Activated T-cell treated with anti-CD3 and anti-CD28 coated beads, Interleukin-2, amount 50 U/mL, for 24 hours (primary cell): Measurements from ENCODE around the gene KCNJ15.

Source experiments
- DNase-seq: peaks from one replicate; pipeline ENCODE4 v3.0.0-alpha.2; 2020
- H3K27ac Mint-ChIP-seq: 2 replicates; pipeline ENCODE4 v1.8.0; 2020; ENCODE audit warnings: mild to moderate bottlenecking, mixed read lengths
- H3K27me3 Mint-ChIP-seq: 2 replicates; pipeline ENCODE4 v1.8.0; 2020; ENCODE audit warnings: mixed read lengths
- H3K36me3 Mint-ChIP-seq: 2 replicates; pipeline ENCODE4 v1.8.0; 2020; ENCODE audit warnings: low read depth, mixed read lengths
- H3K4me1 Mint-ChIP-seq: 2 replicates; pipeline ENCODE4 v1.8.0; 2020; ENCODE audit warnings: low read depth, mixed read lengths
- H3K4me3 Mint-ChIP-seq: 2 replicates; pipeline ENCODE4 v1.8.0; 2020; ENCODE audit warnings: mild to moderate bottlenecking, moderate library complexity, mixed read lengths
- H3K9me3 Mint-ChIP-seq: 2 replicates; pipeline ENCODE4 v1.8.0; 2020; ENCODE audit warnings: mixed read lengths

Gene KCNJ15

GRCh38 chr21:38329162-38329561, 72.4 kb downstream of the KCNJ15 start:
- Mint-ChIP-seq H3K27ac (no peak overlapping the region), H3K36me3 (no peaks in the 10 kb centered on the region), H3K27me3 (no peaks in the 10 kb centered on the region), H3K4me1 (peaks cover 18% of the 10 kb centered on the region), H3K4me3 (no peak overlapping the region), H3K9me3 (no peaks in the 10 kb centered on the region)
- DNase-seq, result no peak

GRCh38 chr21:38330666-38331065, 73.9 kb downstream of the KCNJ15 start:
- DNase-seq, result no peak
- Mint-ChIP-seq H3K36me3 (no peaks in the 10 kb centered on the region), H3K27ac (no peak overlapping the region), H3K9me3 (no peaks in the 10 kb centered on the region), H3K4me1 (peaks cover 6% of the 10 kb centered on the region), H3K27me3 (no peaks in the 10 kb centered on the region), H3K4me3 (no peak overlapping the region)

- no peak for DNase-seq
These were observed 76.8 kb downstream of the KCNJ15 start for GRCh38 chr21:38333301-38334272.

GRCh38 chr21:38334866-38335265, 78.1 kb downstream of the KCNJ15 start:
- no peaks in the 10 kb centered on the region for H3K4me1 Mint-ChIP-seq
- H3K9me3 Mint-ChIP-seq, result no peaks in the 10 kb centered on the region
- H3K4me3 Mint-ChIP-seq, result no peak overlapping the region
- H3K36me3 Mint-ChIP-seq, result no peaks in the 10 kb centered on the region
- no peak overlapping the region for H3K27ac Mint-ChIP-seq
- no peaks in the 10 kb centered on the region for H3K27me3 Mint-ChIP-seq
- no peak for DNase-seq

More at GRCh38 chr21:38333301-38334272, 76.8 kb downstream of the KCNJ15 start:
- no peaks in the 10 kb centered on the region for H3K36me3 Mint-ChIP-seq
- H3K4me1 Mint-ChIP-seq, result no peaks in the 10 kb centered on the region
- H3K4me3 Mint-ChIP-seq, result no peak overlapping the region
- H3K27ac Mint-ChIP-seq, result no peak overlapping the region
- H3K27me3 Mint-ChIP-seq, result no peaks in the 10 kb centered on the region
- H3K9me3 Mint-ChIP-seq, result no peaks in the 10 kb centered on the region

GRCh38 chr21:38337793-38338192, 81.0 kb downstream of the KCNJ15 start:
- Mint-ChIP-seq H3K27me3 (no peaks in the 10 kb centered on the region), H3K36me3 (no peaks in the 10 kb centered on the region), H3K27ac (no peak overlapping the region), H3K4me1 (no peaks in the 10 kb centered on the region), H3K9me3 (no peaks in the 10 kb centered on the region), H3K4me3 (no peak overlapping the region)
- DNase-seq, result no peak

GRCh38 chr21:38340131-38340530, 83.3 kb downstream of the KCNJ15 start:
- H3K27me3 Mint-ChIP-seq, result no peaks in the 10 kb centered on the region
- no peaks in the 10 kb centered on the region for H3K9me3 Mint-ChIP-seq
- no peak overlapping the region for H3K27ac Mint-ChIP-seq
- H3K36me3 Mint-ChIP-seq, result no peaks in the 10 kb centered on the region
- no peak for DNase-seq
- no peak overlapping the region for H3K4me3 Mint-ChIP-seq
- no peaks in the 10 kb centered on the region for H3K4me1 Mint-ChIP-seq

- no peak overlapping the region for H3K4me3 Mint-ChIP-seq
- DNase-seq, result no peak
- no peaks in the 10 kb centered on the region for H3K36me3 Mint-ChIP-seq
- no peaks in the 10 kb centered on the region for H3K27me3 Mint-ChIP-seq
- no peak overlapping the region for H3K27ac Mint-ChIP-seq
- no peaks in the 10 kb centered on the region for H3K4me1 Mint-ChIP-seq
- no peaks in the 10 kb centered on the region for H3K9me3 Mint-ChIP-seq
These were observed 84.8 kb downstream of the KCNJ15 start for GRCh38 chr21:38341546-38342012.

GRCh38 chr21:38342739-38343138, 85.9 kb downstream of the KCNJ15 start:
- Mint-ChIP-seq H3K27ac (no peak overlapping the region), H3K9me3 (no peaks in the 10 kb centered on the region), H3K36me3 (no peaks in the 10 kb centered on the region), H3K4me3 (no peak overlapping the region), H3K4me1 (no peaks in the 10 kb centered on the region), H3K27me3 (no peaks in the 10 kb centered on the region)
- DNase-seq, result no peak

GRCh38 chr21:38343691-38344090, 86.9 kb downstream of the KCNJ15 start:
- H3K36me3 Mint-ChIP-seq, result no peaks in the 10 kb centered on the region
- no peaks in the 10 kb centered on the region for H3K27me3 Mint-ChIP-seq
- H3K9me3 Mint-ChIP-seq, result no peaks in the 10 kb centered on the region
- H3K27ac Mint-ChIP-seq, result no peak overlapping the region
- no peak for DNase-seq
- peaks cover 7% of the 10 kb centered on the region for H3K4me1 Mint-ChIP-seq
- H3K4me3 Mint-ChIP-seq, result no peak overlapping the region

- no peak overlapping the region for H3K27ac Mint-ChIP-seq
- no peaks in the 10 kb centered on the region for H3K9me3 Mint-ChIP-seq
- no peaks in the 10 kb centered on the region for H3K36me3 Mint-ChIP-seq
- no peak overlapping the region for H3K4me3 Mint-ChIP-seq
- DNase-seq, result no peak
- peaks cover 8% of the 10 kb centered on the region for H3K27me3 Mint-ChIP-seq
- H3K4me1 Mint-ChIP-seq, result peaks cover 27% of the 10 kb centered on the region
These were observed 89.5 kb downstream of the KCNJ15 start for GRCh38 chr21:38346286-38346685.

GRCh38 chr21:38349111-38349746, 92.4 kb downstream of the KCNJ15 start:
- Mint-ChIP-seq H3K36me3 (no peaks in the 10 kb centered on the region), H3K27ac (peak overlapping the region; percentile 85), H3K27me3 (peaks cover 12% of the 10 kb centered on the region), H3K4me1 (peaks cover 41% of the 10 kb centered on the region), H3K9me3 (no peaks in the 10 kb centered on the region), H3K4me3 (no peak overlapping the region)
- DNase-seq, result no peak

GRCh38 chr21:38349977-38350376, 93.2 kb downstream of the KCNJ15 start:
- DNase-seq, result no peak
- no peaks in the 10 kb centered on the region for H3K36me3 Mint-ChIP-seq
- no peaks in the 10 kb centered on the region for H3K9me3 Mint-ChIP-seq
- H3K27me3 Mint-ChIP-seq, result peaks cover 15% of the 10 kb centered on the region
- H3K4me1 Mint-ChIP-seq, result peaks cover 41% of the 10 kb centered on the region
- H3K4me3 Mint-ChIP-seq, result no peak overlapping the region
- peak overlapping the region; percentile 85 for H3K27ac Mint-ChIP-seq

GRCh38 chr21:38350684-38351083, 93.9 kb downstream of the KCNJ15 start:
- DNase-seq, result no peak
- no peaks in the 10 kb centered on the region for H3K36me3 Mint-ChIP-seq
- H3K4me1 Mint-ChIP-seq, result peaks cover 41% of the 10 kb centered on the region
- peaks cover 15% of the 10 kb centered on the region for H3K27me3 Mint-ChIP-seq
- H3K27ac Mint-ChIP-seq, result no peak overlapping the region
- H3K9me3 Mint-ChIP-seq, result no peaks in the 10 kb centered on the region
- H3K4me3 Mint-ChIP-seq, result no peak overlapping the region

- H3K27me3 Mint-ChIP-seq, result peaks cover 15% of the 10 kb centered on the region
- peak overlapping the region; percentile 31 for H3K27ac Mint-ChIP-seq
- H3K4me1 Mint-ChIP-seq, result peaks cover 41% of the 10 kb centered on the region
- DNase-seq, result no peak
- H3K36me3 Mint-ChIP-seq, result no peaks in the 10 kb centered on the region
- no peaks in the 10 kb centered on the region for H3K9me3 Mint-ChIP-seq
- H3K4me3 Mint-ChIP-seq, result no peak overlapping the region
These were observed 94.6 kb downstream of the KCNJ15 start for GRCh38 chr21:38351176-38351959.
